ENCODE results near the gene ASB15.
A peak's percentile ranks its signal among the peaks of the same experiment; 100 is the strongest.
"Not testable (repeated sequence)": the region's sequence is repeated elsewhere in the genome, so short reads cannot be mapped to it uniquely, and the experiment has no call there.

ASB15 gene

GRCh38 chr7:123599766-123600165 lies 1.9 kb upstream of the ASB15 start:
- no peak for DNase-seq

- no peak for DNase-seq
These were observed 745 bp upstream of the ASB15 start for GRCh38 chr7:123600876-123601275.

- no peak for DNase-seq
These were observed 1.0 kb downstream of the ASB15 start for GRCh38 chr7:123602648-123603047.

- DNase-seq: no peak
These were observed 3.1 kb downstream of the ASB15 start for GRCh38 chr7:123604739-123605138.

GRCh38 chr7:123607423-123607975 lies 5.9 kb downstream of the ASB15 start:
- DNase-seq: no peak

- no peak for DNase-seq
These were observed 7.6 kb downstream of the ASB15 start for GRCh38 chr7:123608991-123609882.

- no peak for DNase-seq
These were observed 8.2 kb downstream of the ASB15 start for GRCh38 chr7:123609883-123610239.

- no peak for DNase-seq
These were observed 10.4 kb downstream of the ASB15 start for GRCh38 chr7:123612024-123612423.

GRCh38 chr7:123615344-123615743 lies 13.7 kb downstream of the ASB15 start:
- DNase-seq: no peak

GRCh38 chr7:123616223-123616622 lies 14.6 kb downstream of the ASB15 start:
- no peak for DNase-seq

- DNase-seq: no peak
These were observed 20.1 kb downstream of the ASB15 start for GRCh38 chr7:123621707-123622106.

- no peak for DNase-seq
These were observed 21.2 kb downstream of the ASB15 start for GRCh38 chr7:123622660-123623386.

- DNase-seq: peak; percentile 55
These were observed 23.0 kb downstream of the ASB15 start for GRCh38 chr7:123624527-123625183.

- DNase-seq: no peak
These were observed 23.6 kb downstream of the ASB15 start for GRCh38 chr7:123625254-123625653.

GRCh38 chr7:123627851-123628250 lies 26.2 kb downstream of the ASB15 start:
- no peak for DNase-seq

- no peak for DNase-seq
These were observed 27.2 kb downstream of the ASB15 start for GRCh38 chr7:123628829-123629228.

GRCh38 chr7:123629281-123629680 lies 27.7 kb downstream of the ASB15 start:
- DNase-seq: no peak

- DNase-seq: no peak
These were observed 31.2 kb downstream of the ASB15 start for GRCh38 chr7:123632808-123633207.

- DNase-seq: no peak
These were observed 31.9 kb downstream of the ASB15 start for GRCh38 chr7:123633553-123633952.

GRCh38 chr7:123634011-123634573 lies 32.5 kb downstream of the ASB15 start:
- not testable (repeated sequence) for DNase-seq

- DNase-seq: no peak
These were observed 34.1 kb downstream of the ASB15 start for GRCh38 chr7:123635551-123636359.

- no peak for DNase-seq
These were observed 35.6 kb downstream of the ASB15 start for GRCh38 chr7:123637203-123637602.
